GM19395 (cell line): ENCODE data around the gene ANO1.

Experiments
- ATAC-seq: cut with Tn5 transposase; IDR thresholded peaks from one replicate; pipeline ENCODE4 v1.9.1; 2021; ENCODE audit warnings: mild to moderate bottlenecking, moderate library complexity; ENCODE audit not compliant: unreplicated experiment

The ANO1 gene

GRCh38 chr11:70156291-70157037 lies 78.3 kb downstream of the ANO1 start:
- ATAC-seq = no peak

DNA sequence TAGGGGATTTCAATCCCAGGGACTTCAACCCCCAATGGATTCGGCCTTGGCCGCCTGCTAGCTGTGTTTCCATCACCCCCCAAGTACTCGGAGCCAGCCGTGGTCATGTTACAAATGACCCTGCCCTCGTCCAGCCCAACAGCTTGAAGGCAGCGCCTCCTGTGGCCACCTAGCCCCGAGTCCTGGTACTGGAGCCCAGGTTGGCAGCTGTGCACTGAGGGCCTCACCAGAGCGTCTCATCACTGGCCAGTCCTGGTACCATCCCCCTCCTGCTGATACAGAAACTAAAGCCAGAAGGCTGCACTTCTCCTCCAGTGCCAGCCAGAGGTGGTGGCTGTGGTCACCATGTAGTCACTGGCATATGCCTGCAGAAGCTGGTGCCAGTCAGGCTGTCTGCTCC lies 80.1 kb downstream of the ANO1 start:
- no peak for ATAC-seq

DNA sequence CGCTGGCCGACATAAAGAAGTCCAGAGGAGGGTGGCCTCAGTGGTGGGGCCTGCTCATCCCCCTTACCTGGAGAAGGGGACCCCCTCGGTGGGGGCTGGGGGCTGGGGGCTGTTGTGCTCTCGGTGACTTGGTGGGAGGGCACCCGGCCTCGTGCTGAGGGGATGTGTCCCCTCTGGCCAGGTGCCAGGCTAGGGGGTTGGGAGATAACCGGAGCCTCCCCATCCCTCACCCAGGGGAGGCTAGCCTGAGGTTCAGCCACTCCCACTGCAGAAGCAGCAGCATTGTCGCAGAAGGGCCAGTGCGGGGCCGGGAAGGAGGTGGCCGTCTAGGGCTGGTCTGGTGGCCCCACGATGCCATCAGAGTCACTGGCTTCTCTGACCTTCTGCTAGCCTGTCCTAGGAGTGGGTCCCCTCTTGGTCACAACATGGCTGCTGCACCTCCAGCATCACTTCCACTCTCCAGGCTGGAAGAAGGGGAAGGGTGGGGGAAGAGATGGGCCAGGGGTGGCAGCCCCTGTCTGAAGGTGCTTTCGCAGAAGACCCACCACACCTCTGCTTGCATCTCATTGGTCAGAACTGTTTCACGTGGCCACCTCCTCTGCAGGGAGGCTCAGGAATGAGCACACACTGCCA lies 80.8 kb downstream of the ANO1 start:
- no peak for ATAC-seq

DNA sequence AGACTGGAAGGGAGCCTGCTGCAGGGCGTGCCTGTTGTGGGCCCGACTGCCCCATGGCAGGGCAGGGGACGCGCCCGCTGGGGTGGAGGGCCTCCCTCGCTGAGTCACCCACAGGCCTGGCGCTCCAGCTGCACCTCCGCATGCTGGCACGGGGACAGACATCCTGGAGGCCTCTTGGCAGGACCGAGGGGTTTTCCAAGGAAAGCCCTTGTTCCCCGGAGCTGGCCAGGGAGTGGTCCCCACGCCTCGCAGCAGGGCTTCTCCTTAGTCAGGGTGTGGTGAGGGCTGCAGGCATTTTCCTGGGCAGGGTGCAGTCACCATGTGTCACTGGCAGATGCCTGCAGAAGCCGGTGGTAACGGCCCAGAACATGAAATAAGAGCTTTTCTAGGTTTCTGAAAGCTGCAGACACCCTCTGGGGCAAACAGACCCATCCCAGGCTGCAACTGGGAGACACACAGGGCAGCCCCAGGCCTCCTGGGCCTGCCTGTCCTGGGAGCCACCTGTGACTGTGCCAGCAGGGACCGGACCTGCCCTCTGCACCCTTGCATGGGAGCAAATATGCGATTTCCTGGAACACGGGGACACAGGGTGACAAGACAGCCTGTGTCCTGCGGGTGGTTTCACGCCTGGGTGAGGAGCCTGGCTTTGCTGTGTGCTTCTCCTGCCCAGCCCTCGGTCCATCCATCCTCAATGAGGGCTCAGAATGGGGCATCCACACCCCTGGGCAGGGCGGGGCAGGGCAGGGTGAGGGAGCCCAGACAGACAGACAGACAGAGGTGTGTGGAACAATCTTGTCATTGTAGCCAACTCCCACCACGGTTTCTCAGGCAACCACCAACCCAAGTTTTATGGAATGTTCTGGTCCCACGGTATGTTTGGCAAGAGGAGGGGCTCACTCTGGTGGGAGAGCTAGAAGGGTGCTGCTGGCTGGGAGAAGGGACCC lies 81.8 kb downstream of the ANO1 start:
- ATAC-seq = no peak

DNA sequence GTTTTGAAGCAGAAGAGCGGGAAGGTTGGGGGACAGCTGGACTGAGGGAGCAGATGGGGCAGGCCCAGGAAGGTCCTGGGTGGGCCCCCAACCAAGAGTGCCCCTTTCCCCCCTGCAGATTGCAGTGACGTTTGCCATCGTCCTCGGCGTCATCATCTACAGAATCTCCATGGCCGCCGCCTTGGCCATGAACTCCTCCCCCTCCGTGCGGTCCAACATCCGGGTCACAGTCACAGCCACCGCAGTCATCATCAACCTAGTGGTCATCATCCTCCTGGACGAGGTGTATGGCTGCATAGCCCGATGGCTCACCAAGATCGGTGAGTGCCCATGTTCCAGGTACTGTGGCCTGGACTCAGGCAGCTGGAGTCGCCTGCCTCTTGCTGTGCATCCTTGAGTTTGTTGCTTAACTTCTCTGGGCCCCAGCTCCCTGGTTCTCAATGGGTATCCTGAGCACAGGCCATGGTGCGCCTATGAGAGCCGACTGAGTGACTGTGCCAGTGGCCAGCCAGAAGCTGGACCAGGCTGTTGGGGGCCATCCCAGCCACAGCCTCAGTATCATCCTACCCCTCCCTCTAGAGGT lies 83.0 kb downstream of the ANO1 start:
- ATAC-seq = no peak

- ATAC-seq = no peak
Observed at GRCh38 chr11:70164705-70165104, 86.6 kb downstream of the ANO1 start.

DNA sequence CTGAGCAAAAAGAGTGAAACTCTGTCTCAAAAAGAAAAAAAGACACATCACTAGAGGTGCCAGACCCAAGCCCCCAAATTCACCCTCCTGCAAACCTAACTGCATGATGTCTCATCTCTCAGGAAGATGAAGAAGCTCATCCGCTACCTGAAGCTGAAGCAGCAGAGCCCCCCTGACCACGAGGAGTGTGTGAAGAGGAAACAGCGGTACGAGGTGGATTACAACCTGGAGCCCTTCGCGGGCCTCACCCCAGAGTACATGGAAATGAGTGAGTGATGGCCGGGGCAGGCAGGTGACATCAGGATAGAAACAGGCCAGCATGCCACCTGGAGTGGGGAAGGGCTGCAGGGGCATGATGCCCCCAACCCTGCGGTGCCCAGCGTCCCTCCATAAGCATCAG lies 89.0 kb downstream of the ANO1 start:
- ATAC-seq = no peak

DNA sequence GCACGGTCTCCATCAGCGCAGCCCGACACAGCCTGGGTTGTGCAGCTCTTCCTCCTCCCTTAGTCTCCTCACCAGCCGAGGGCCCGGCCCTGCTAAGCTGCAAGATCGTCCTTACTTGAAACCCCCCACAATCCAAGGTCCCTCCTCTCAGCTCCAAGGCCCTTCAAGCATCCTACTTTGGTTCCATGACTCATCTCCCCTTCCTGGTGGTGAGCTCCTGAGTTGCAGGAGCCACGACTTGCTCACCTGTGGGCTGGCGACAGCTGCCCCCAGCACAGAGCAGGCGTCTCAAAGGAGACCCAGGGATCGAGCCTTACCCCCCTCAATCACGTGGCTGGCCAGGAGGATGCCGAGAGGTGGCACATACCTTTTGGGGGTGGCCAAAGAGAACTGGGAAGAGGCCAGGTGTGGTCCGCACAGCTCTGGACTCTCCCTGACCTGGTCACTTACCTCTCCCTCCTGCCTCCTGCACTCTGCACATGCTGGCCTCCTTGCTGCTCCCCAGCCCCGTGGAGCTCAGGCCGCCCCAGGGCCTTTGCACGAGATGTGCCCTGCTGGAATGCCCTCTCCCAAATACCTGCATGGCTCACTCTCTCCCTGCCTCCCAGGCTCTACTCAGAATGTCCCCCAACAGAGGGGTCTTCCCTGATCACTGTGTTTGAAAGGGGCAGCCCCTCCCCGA lies 89.7 kb downstream of the ANO1 start:
- no peak for ATAC-seq

GRCh38 chr11:70168405-70168754 lies 90.3 kb downstream of the ANO1 start:
- ATAC-seq = no peak

DNA sequence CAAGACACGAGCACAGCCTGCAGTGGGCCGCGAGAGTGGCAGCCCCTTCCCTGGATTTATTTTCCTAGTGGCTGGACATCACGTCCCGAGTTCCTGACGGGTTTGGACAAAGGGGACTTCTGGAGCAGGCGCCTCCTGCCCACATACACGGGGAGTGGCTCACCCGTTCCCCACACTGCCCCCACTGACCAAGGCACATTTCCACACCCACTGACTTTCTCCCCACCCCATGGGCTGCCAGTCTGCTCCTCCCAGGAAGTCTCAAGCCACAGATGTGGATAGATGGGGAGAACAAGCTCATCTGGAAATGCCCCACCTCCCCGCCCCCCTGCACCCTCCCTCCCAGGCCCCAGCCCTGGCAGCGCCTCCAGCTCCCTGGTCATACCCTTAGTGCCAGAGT lies 91.0 kb downstream of the ANO1 start:
- no peak for ATAC-seq

DNA sequence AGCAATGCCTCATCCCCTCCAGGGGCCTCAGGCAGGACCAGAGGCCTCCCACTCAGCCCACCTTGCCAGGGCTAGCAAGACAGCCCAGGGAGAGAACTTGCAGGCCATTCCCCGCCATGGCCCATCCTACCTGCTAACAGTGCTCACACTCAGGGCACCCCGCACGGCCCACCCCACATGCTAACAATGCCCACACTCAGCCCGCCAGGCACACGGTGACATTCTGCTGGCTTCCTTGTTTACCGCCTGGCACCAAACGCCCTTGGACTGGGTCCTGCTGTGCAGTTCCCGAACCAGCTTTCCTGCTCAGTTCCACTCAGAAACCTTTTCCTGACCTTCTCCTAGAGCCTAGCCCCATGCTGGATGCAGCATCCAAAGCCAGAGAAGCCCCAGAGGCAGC lies 91.5 kb downstream of the ANO1 start:
- no peak for ATAC-seq

- ATAC-seq = no peak
Observed at GRCh38 chr11:70170596-70171210, 92.6 kb downstream of the ANO1 start.

- no peak for ATAC-seq
Observed at GRCh38 chr11:70173018-70173417, 94.9 kb downstream of the ANO1 start.

DNA sequence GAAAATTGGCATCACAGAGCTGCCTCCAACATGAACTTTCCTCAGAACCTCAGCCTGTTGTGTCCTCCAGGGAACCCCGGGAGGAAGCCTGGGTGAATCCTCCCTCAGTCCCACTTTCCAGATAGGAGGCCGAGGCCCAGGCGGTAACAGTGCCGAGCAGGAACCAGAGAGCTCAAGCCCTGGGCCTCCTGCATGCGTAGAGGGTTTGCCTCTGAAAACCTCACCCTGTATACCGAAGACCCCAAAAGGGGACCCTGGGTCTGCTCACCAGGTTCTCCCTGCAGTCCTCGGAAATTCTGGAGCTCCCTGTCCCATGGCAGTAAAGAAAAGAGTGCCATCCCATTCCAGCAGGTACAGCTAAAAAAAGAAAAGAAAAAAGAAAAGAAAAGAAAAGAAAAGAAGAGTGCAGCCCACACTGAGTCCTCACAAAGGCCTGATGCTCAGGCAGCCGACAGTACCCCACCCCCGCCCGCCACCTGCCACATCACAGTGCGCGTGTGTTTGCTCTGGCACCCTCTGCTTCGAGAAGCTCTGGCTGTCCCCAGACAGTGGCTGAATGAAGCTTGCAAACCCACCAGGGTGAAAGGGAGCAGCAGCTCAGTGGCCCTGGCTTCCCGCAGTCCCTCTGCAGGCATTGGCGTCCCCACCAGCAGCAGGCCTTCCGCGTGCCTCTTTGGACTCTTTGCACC lies 96.6 kb downstream of the ANO1 start:
- no peak for ATAC-seq

- no peak for ATAC-seq
Observed at GRCh38 chr11:70175236-70175698, 97.2 kb downstream of the ANO1 start.

GRCh38 chr11:70176940-70177689 lies 99.0 kb downstream of the ANO1 start:
- no peak for ATAC-seq

DNA sequence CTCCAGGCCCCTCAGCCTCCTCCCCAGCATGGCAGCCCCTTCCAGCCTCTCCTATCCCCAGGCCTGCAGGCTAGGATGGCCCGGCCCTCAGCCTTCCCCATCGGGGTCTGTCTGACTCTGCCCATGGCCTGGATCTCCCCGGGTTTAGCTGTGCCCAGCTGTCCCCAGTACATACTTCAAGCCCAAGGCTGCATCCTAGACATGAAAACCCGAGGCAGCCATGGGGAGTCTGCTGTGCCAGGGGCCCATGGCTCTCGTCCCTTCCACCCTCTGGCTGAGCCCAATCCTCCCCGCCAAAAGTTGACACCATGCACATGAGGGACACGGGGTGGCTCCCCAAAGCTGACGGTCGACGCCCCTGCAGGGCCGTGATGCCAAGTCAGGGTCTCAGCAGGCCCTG lies 102.8 kb downstream of the ANO1 start:
- no peak for ATAC-seq

DNA sequence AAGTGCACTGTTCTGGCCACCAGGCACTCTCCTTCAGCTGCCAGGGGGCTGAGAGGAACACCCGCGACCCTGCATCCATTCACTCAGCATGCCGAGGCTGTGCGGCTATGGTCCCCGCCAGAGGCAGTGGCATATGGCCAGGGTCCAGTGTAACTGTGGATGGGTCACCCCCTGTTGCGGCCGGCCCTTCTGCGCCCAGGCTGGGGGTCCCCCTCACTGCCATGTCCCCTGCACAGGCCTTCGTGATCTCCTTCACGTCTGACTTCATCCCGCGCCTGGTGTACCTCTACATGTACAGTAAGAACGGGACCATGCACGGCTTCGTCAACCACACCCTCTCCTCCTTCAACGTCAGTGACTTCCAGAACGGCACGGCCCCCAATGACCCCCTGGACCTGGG lies 104.1 kb downstream of the ANO1 start:
- ATAC-seq = no peak

GRCh38 chr11:70183032-70183431 lies 104.9 kb downstream of the ANO1 start:
- ATAC-seq = no peak
